Muscle of leg (tissue), 11 donors: ENCODE measurements around the gene DPP9. TPM values are rescaled to one million over a fixed set of nuclear protein-coding genes. Genes with fewer than 3 reads are reported as not detected.

Experiments
- DNase-seq: peaks from one replicate; pipeline ENCODE4 v3.0.0; 2013
- H3K27ac ChIP-seq: one replicate; pipeline ENCODE4 v1.5.1; 2013; ENCODE audit warnings: mild to moderate bottlenecking, low read length, control low read depth
- H3K27me3 ChIP-seq: one replicate; pipeline ENCODE4 v1.6.1; 2013; ENCODE audit warnings: low read length; ENCODE audit not compliant: control insufficient read depth, insufficient read depth
- H3K36me3 ChIP-seq: one replicate; pipeline ENCODE4 v1.6.1; 2013; ENCODE audit warnings: low read length; ENCODE audit not compliant: control insufficient read depth, insufficient read depth
- H3K4me1 ChIP-seq: one replicate; pipeline ENCODE4 v1.6.1; 2013; ENCODE audit warnings: low read length; ENCODE audit not compliant: control insufficient read depth, insufficient read depth
- H3K4me3 ChIP-seq: one replicate; pipeline ENCODE4 v1.5.1; 2013; ENCODE audit warnings: low read length, control low read depth
- H3K9me3 ChIP-seq: replicated peaks from 2 replicates; pipeline ENCODE4 v1.6.1; 2013; ENCODE audit warnings: low read depth, low read length; ENCODE audit not compliant: control insufficient read depth
- WGBS: methylation state at CpG from one replicate; pipeline ENCODE4 v1.1.5; 2013; ENCODE audit warnings: missing lambda C conversion rate; ENCODE audit not compliant: insufficient coverage; 5-methylcytosine and 5-hydroxymethylcytosine counted together
- polyA plus RNA-seq, 8 donors: library from polyadenylated mRNA; unstranded; fragments of 120-200 nt; gene quantifications; one replicate each; pipeline versions ENCODE4 v1.2.1 to v1.2.3, GENCODE V29; 2013; ENCODE audit warnings: inconsistent platforms in 1 of 8, low replicate concordance in 1 of 8; ENCODE audit not compliant: insufficient read length in 8 of 8, insufficient read depth in 1 of 8
- total RNA-seq: library from RNA; stranded (reverse); fragments of 120-200 nt; gene quantifications from one replicate; pipeline ENCODE4 v1.2.4, GENCODE V29; 2013

The DPP9 gene
- total and polyA plus RNA-seq, 9 donors = 13.3 to 24.2 (median 22.6) TPM

DNA sequence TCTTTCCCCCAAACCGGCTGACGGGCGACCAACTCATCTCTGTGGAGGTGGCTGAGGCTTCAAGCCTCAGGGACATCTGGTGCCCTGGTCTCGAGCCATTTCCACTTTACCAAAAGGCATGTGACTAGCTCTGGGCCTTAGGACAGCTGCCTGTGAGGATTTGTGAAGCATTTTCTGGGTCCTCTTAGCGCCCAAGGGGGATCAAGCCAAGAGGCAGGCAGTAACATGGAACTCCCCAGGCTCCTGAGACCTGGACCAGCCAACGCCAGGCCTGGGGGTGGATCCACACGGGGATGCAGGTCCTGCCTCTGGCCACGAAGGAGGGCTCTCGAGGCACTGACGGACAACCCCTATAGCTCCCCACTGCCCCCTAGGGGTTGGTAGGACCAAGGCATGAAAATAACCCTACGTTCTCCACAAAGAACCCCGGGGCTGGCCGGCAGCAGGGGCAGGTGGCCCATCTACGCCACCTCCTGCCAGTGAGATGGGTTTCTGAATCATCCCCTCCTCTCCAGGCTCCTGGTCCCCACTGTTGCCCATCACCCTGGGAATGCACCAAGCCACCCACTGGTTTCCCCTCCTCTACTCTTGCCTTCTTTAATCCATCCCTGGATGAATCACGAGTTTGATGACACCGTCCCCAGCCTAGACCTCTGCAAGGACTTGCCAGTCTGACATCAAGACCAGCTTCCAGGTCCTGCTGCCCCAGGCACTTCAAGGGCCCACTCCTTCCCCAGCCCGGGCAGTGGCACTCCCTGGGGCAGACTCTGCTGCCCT is 46.5 kb downstream of the DPP9 start:
- Histone ChIP-seq H3K27me3 (no peaks in the 10 kb centered on the region), H3K27ac (no peak overlapping the region), H3K9me3 (no peaks in the 10 kb centered on the region), H3K4me3 (no peak overlapping the region), H3K36me3 (peaks cover 34% of the 10 kb centered on the region), H3K4me1 (peaks cover 6% of the 10 kb centered on the region)
- DNase-seq = peak; percentile 39
- 63% methylated on average over 17 of the region's 17 CpGs for WGBS

- H3K27ac ChIP-seq = no peak overlapping the region
- peaks cover 12% of the 10 kb centered on the region for H3K4me1 ChIP-seq
- no peak overlapping the region for H3K4me3 ChIP-seq
- 89% methylated on average over 12 of the region's 16 CpGs for WGBS
- no peaks in the 10 kb centered on the region for H3K27me3 ChIP-seq
- H3K36me3 ChIP-seq = peaks cover 31% of the 10 kb centered on the region
- no peak for DNase-seq
- no peaks in the 10 kb centered on the region for H3K9me3 ChIP-seq
Measured at GRCh38 chr19:4675346-4675745, 48.3 kb downstream of the DPP9 start.

DNA sequence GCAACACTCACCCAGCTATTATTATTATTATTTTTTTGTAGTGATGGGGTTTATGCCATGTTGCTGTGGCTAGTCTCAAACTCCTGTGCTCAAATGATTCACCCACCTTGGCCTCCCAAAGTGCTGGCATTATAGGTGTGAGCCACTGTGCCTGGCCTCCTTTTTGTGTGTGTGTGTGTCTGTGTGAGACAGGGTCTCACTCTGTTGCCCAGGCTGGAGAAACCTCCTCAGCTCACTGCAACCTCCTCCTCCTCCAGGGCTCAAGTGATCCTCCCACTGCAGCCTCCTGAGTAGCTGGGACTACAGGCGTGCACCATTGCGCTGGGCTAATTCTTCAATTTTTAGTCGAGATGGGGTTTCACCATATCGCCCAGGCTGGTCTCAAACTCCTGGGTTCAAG is 49.9 kb downstream of the DPP9 start:
- WGBS = 92% methylated on average over 4 of the region's 4 CpGs
- DNase-seq = no peak
- Histone ChIP-seq H3K4me1 (peaks cover 22% of the 10 kb centered on the region), H3K27ac (no peak overlapping the region), H3K36me3 (peaks cover 26% of the 10 kb centered on the region), H3K9me3 (no peaks in the 10 kb centered on the region), H3K27me3 (no peaks in the 10 kb centered on the region), H3K4me3 (no peak overlapping the region)

GRCh38 chr19:4673216-4673615 is 50.4 kb downstream of the DPP9 start:
- no peak for DNase-seq
- peaks cover 27% of the 10 kb centered on the region for H3K36me3 ChIP-seq
- H3K4me1 ChIP-seq = peaks cover 22% of the 10 kb centered on the region
- 80% methylated on average over 1 of the region's 4 CpGs for WGBS
- H3K27ac ChIP-seq = no peak overlapping the region
- no peaks in the 10 kb centered on the region for H3K9me3 ChIP-seq
- no peak overlapping the region for H3K4me3 ChIP-seq
- H3K27me3 ChIP-seq = no peaks in the 10 kb centered on the region

- Histone ChIP-seq H3K27ac (peak overlapping the region; percentile 64), H3K27me3 (no peaks in the 10 kb centered on the region), H3K4me3 (no peak overlapping the region), H3K4me1 (peaks cover 16% of the 10 kb centered on the region), H3K9me3 (no peaks in the 10 kb centered on the region), H3K36me3 (peaks cover 27% of the 10 kb centered on the region)
- WGBS = 0% methylated on average over 1 of the region's 10 CpGs
- DNase-seq = peak; percentile 31
Measured at GRCh38 chr19:4671185-4671851, 52.3 kb downstream of the DPP9 start.

- WGBS = under 1% methylated on average over 70 of the region's 75 CpGs
- Histone ChIP-seq H3K36me3 (peaks cover 31% of the 10 kb centered on the region), H3K27ac (peak within 1 kb of the TSS; percentile 88), H3K4me3 (peak within 1 kb of the TSS; percentile 93), H3K4me1 (peaks cover 16% of the 10 kb centered on the region), H3K9me3 (no peaks in the 10 kb centered on the region), H3K27me3 (no peaks in the 10 kb centered on the region)
- DNase-seq = peak; percentile 95
Measured at GRCh38 chr19:4669723-4670480, 53.7 kb downstream of the DPP9 start, which contains the start of gene MYDGF. Gene MYDGF, minus strand, starts transcription at chr19:4670342. Its CDS starts 8 bp downstream, at chr19:4670334.

DNA sequence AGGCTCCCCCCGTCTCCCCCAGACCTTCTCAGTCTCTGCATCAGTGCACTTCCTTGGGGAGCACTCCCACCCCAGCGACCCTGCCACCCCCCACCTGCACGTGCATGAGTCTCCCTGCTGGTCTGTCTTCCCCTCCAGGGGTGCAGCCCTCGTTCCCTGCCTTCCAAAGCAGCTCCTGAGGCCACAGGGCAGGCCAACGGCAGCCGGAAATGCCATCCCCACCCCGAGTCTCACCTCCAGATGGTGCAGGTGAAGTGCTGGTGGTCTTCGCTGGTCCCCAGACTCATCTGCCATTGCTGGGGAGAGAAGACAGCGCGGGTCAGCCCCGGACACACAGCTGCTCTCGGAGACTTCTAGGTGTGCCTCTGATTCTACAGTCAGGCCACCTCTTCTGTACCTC is 59.0 kb downstream of the DPP9 start:
- Histone ChIP-seq H3K4me3 (no peak overlapping the region), H3K27me3 (no peaks in the 10 kb centered on the region)

DNA sequence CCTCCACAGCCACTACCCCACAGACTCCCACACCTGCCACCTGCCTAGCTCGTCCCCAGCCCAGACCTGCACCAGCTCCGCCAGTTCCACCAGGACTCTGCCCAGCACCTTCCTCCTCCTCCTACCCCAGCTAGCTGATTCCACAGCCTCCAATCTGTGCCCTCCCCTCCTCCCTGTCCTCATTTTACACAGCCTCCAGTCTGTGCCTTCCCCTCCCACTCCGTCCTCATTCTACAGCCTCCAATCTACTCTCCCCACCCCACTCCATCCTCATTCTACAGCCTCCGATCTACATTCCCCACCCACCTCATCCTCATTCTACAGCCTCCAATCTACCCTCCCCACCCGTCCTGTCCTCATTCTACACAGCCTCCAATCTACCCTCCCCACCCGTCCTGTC is 60.8 kb downstream of the DPP9 start:
- DNase-seq = no peak
- Histone ChIP-seq H3K27ac (no peak overlapping the region), H3K9me3 (peaks cover 11% of the 10 kb centered on the region), H3K4me1 (no peaks in the 10 kb centered on the region), H3K4me3 (no peak overlapping the region), H3K36me3 (peaks cover 77% of the 10 kb centered on the region), H3K27me3 (no peaks in the 10 kb centered on the region)
- 87% methylated on average over 4 of the region's 6 CpGs for WGBS

More for the DNA sequence above, 59.0 kb downstream of the DPP9 start:
- Histone ChIP-seq H3K4me1 (peaks cover 10% of the 10 kb centered on the region), H3K27ac (no peak overlapping the region), H3K36me3 (peaks cover 70% of the 10 kb centered on the region), H3K9me3 (no peaks in the 10 kb centered on the region)
- 93% methylated on average over 12 of the region's 12 CpGs for WGBS
- no peak for DNase-seq

- no peak overlapping the region for H3K27ac ChIP-seq
- no peaks in the 10 kb centered on the region for H3K4me1 ChIP-seq
- H3K4me3 ChIP-seq = no peak overlapping the region
- WGBS = 93% methylated on average over 10 of the region's 20 CpGs
- H3K27me3 ChIP-seq = no peaks in the 10 kb centered on the region
- peaks cover 11% of the 10 kb centered on the region for H3K9me3 ChIP-seq
- peaks cover 80% of the 10 kb centered on the region for H3K36me3 ChIP-seq
- DNase-seq = no peak
Measured at GRCh38 chr19:4662020-4662695, 61.5 kb downstream of the DPP9 start.
